Activated gamma-delta T cell treated with Interleukin-2 at 50 U/mL for 16 hours (primary cell): ENCODE results near the gene BRAF.
"Not testable (repeated sequence)": the region's sequence is repeated elsewhere in the genome, so short reads cannot be mapped to it uniquely, and the experiment has no call there.

Source experiments
- DNase-seq: peaks from one replicate; pipeline ENCODE4 v3.0.0-alpha.2; 2020

The BRAF gene

GRCh38 chr7:140704205-140704604 is 220.5 kb downstream of the BRAF start:
- DNase-seq: no peak

GRCh38 chr7:140702774-140703173 is 222.0 kb downstream of the BRAF start:
- no peak for DNase-seq

GRCh38 chr7:140698477-140698876 is 226.3 kb downstream of the BRAF start:
- DNase-seq: no peak

- no peak for DNase-seq
These were observed 227.1 kb downstream of the BRAF start for GRCh38 chr7:140697447-140698143.

- DNase-seq: peak; percentile 56
These were observed 227.9 kb downstream of the BRAF start, which contains the start of gene NDUFB2 for GRCh38 chr7:140696680-140697446. NDUFB2 (plus strand) TSS chr7:140696708; CDS start chr7:140696745, 37 bp downstream.

- peak; percentile 89 for DNase-seq
These were observed 228.6 kb downstream of the BRAF start for GRCh38 chr7:140696024-140696679.

GRCh38 chr7:140695381-140695780 is 229.3 kb downstream of the BRAF start:
- no peak for DNase-seq

GRCh38 chr7:140694592-140694991 is 230.1 kb downstream of the BRAF start:
- no peak for DNase-seq

- not testable (repeated sequence) for DNase-seq
These were observed 230.9 kb downstream of the BRAF start for GRCh38 chr7:140693849-140694248.

GRCh38 chr7:140691376-140692045 is 233.2 kb downstream of the BRAF start:
- DNase-seq: no peak

- no peak for DNase-seq
These were observed 235.3 kb downstream of the BRAF start for GRCh38 chr7:140689199-140690152.

- DNase-seq: no peak
These were observed 236.4 kb downstream of the BRAF start for GRCh38 chr7:140688341-140688740.

GRCh38 chr7:140686921-140687320 is 237.8 kb downstream of the BRAF start:
- no peak for DNase-seq

- DNase-seq: no peak
These were observed 239.2 kb downstream of the BRAF start for GRCh38 chr7:140685407-140686087.

GRCh38 chr7:140684066-140684950 is 240.4 kb downstream of the BRAF start:
- DNase-seq: no peak

GRCh38 chr7:140683657-140684056 is 241.1 kb downstream of the BRAF start:
- DNase-seq: no peak

GRCh38 chr7:140681766-140682165 is 243.0 kb downstream of the BRAF start:
- DNase-seq: no peak

- DNase-seq: no peak
These were observed 243.8 kb downstream of the BRAF start for GRCh38 chr7:140680886-140681285.

GRCh38 chr7:140679186-140679585 is 245.5 kb downstream of the BRAF start:
- DNase-seq: no peak

GRCh38 chr7:140678816-140679130 is 246.0 kb downstream of the BRAF start:
- DNase-seq: no peak
